ENCODE data around the gene DNAJB14. TPM values are rescaled to one million over a fixed set of nuclear protein-coding genes. Genes with fewer than 3 reads are reported as not detected.

Gene DNAJB14
- total RNA-seq, 1 experiment from 2014 or later, result 41.0 TPM

- Histone ChIP-seq H3K4me1 (ENCODE audit: insufficient read depth, low read length) (no peaks in the 10 kb centered on the region), H2BK5ac (ENCODE audit: insufficient read length, low read length) (no peak overlapping the region), H3K27ac (ENCODE audit: insufficient read length, low read depth, low read length) (no peak overlapping the region), H3K27me3 (ENCODE audit: insufficient read depth, low read length) (no peaks in the 10 kb centered on the region), H2AK5ac (ENCODE audit: insufficient read length, low read length) (no peak overlapping the region), H3K23ac (ENCODE audit: insufficient read length, low read depth, low read length) (no peak overlapping the region), H2BK12ac (ENCODE audit: insufficient read length, low read depth, low read length) (no peak overlapping the region), H3K79me2 (ENCODE audit: insufficient read depth, low read length) (no peaks in the 10 kb centered on the region), H2AFZ (ENCODE audit: low read length) (peak overlapping the region; percentile 86), H4K91ac (ENCODE audit: insufficient read length, low read depth, low read length) (no peak overlapping the region), H3K56ac (ENCODE audit: insufficient read length, low read depth, low read length) (no peak overlapping the region), H3K4me2 (ENCODE audit: insufficient read depth, insufficient read length, low read length) (no peak overlapping the region), H3K9me3 (ENCODE audit: control insufficient read depth, low read depth, low read length) (no peaks in the 10 kb centered on the region), H3K9ac (ENCODE audit: extremely low read depth, insufficient read length, low read length) (no peak overlapping the region), H3K18ac (ENCODE audit: insufficient read length, low read depth, low read length) (no peak overlapping the region), H3K23me2 (ENCODE audit: insufficient read length, low read depth, low read length, poor library complexity, severe bottlenecking) (no peaks in the 10 kb centered on the region), H3K79me1 (ENCODE audit: insufficient read depth, low read depth, low read length, poor library complexity, severe bottlenecking) (no peaks in the 10 kb centered on the region), H2BK15ac (ENCODE audit: low read depth, low read length) (no peak overlapping the region), H3T11ph (ENCODE audit: low read length) (no peak overlapping the region), H3K4ac (ENCODE audit: low read depth, low read length) (no peak overlapping the region), H4K5ac (ENCODE audit: insufficient read length, low read depth, low read length) (no peak overlapping the region), H2BK20ac (ENCODE audit: low read depth, low read length, poor library complexity, severe bottlenecking) (no peak overlapping the region), H2BK120ac (ENCODE audit: low read depth, low read length, poor library complexity, severe bottlenecking) (no peak overlapping the region), H4K8ac (replicated peaks; ENCODE audit: insufficient read length, low read depth, low read length) (no peak overlapping the region), H4K20me1 (ENCODE audit: control insufficient read depth, insufficient read depth, insufficient read length) (no peaks in the 10 kb centered on the region), H3K14ac (ENCODE audit: insufficient read depth, low read length) (no peak overlapping the region)
- Mint-ChIP-seq H3K4me3 (no peak overlapping the region), H3K36me3 (ENCODE audit: insufficient read depth in 1 of 3, low read depth in 3 of 3) (no peaks in the 10 kb centered on the region), H3K9me3 (no peaks in the 10 kb centered on the region), H3K27me3 (ENCODE audit: low read depth) (no peaks in the 10 kb centered on the region), H3K4me1 (peaks cover 8 to 11% of the 10 kb centered on the region in 2 experiments), H3K27ac (peak overlapping the region in 2 of 3 experiments; percentile 60 to 84; a peak in 5 of 7 replicates)
- WGBS (ENCODE audit: extremely low coverage, insufficient read length, low lambda C conversion rate), result no CpG with 5 or more reads among the region's 8 CpGs
- TF ChIP-seq CTCF (conservative IDR thresholded peaks at IDR 0.05), result no peak
- DNase-seq, result peak; percentile 32
These were observed 78.3 kb downstream of the DNAJB14 start for GRCh38 chr4:99868126-99868596.
